GM18867 (cell line): ENCODE measurements around the gene SLC17A7.
"Not testable (repeated sequence)": the region's sequence is repeated elsewhere in the genome, so short reads cannot be mapped to it uniquely, and the experiment has no call there.

Source experiments
- ATAC-seq: cut with Tn5 transposase; IDR thresholded peaks from one replicate; pipeline ENCODE4 v1.9.1; 2021; ENCODE audit warnings: mild to moderate bottlenecking, moderate library complexity; ENCODE audit not compliant: unreplicated experiment

The SLC17A7 gene

GRCh38 chr19:49441210-49441959 lies at the start of gene SLC17A7:
SLC17A7 (minus strand) TSS chr19:49441527; CDS start chr19:49441379, 148 bp downstream.
- ATAC-seq, result no peak

DNA sequence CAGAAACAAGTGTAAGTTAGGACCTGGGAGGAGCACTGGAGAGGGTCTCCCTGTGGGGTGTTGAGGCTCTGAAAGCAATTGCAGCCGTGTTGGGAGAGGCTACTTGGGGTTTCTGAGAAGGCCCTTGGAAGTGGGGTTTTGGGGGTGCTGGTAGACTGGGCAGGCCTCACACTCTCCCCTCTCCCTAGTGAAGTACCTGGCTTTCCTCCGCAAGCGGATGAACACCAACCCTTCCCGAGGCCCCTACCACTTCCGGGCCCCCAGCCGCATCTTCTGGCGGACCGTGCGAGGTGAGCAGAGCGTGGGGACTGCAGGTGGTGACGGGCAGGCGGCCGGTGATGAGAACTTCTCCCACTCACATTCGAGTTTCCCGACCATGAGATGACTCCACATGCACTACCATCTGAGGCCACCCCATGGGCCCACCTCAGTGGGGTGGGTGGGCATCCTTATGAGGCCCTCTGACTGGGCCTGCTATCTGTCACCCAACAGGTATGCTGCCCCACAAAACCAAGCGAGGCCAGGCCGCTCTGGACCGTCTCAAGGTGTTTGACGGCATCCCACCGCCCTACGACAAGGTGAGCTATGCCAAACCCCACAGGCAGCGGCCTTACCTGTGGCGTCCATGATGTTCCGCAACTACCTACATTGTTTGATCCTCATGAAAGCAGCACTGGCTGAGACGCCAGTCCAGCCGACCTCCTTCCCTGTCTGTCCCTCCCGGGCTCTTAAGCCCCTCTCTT lies 49.1 kb upstream of the SLC17A7 start:
- no peak for ATAC-seq

- no peak for ATAC-seq
These were observed 48.4 kb upstream of the SLC17A7 start for GRCh38 chr19:49489601-49490167.

GRCh38 chr19:49488863-49489537 lies 47.7 kb upstream of the SLC17A7 start:
- no peak for ATAC-seq

GRCh38 chr19:49488046-49488862 lies 46.9 kb upstream of the SLC17A7 start:
- no peak for ATAC-seq

GRCh38 chr19:49487277-49488045 lies 46.1 kb upstream of the SLC17A7 start, which contains the start of gene RPL13A:
RPL13A (plus strand) TSS chr19:49487608; CDS start chr19:49487630, 22 bp downstream.
- peak; percentile 85 for ATAC-seq

DNA sequence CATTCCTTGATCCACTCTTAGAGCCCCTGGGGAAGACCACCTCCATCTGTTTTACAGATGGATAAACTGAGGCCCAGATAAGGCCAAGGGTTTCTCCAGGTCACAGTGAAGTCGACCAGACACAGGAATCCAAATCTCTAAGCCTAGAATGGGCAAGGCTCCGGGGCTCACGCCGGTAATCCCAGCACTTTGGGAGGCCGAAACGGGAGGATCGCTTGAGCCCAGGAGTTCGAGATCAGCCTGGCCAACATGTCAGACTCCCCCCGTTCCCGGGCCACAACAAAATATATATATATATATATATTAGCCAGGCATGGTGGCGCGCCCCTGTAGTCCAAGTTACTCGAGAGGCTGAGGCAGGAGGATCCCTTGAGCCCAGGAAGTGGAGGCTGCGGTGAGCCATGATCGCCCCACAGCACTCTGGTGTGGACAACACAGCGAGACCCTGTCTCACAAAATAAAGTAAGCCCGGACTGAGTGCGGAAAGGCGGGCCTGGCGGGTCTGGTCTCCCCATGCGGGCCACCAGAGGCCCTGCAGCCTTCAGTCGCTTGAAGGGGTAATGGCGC lies 45.5 kb upstream of the SLC17A7 start:
- ATAC-seq, result no peak

GRCh38 chr19:49486232-49486631 lies 44.9 kb upstream of the SLC17A7 start:
- no peak for ATAC-seq

DNA sequence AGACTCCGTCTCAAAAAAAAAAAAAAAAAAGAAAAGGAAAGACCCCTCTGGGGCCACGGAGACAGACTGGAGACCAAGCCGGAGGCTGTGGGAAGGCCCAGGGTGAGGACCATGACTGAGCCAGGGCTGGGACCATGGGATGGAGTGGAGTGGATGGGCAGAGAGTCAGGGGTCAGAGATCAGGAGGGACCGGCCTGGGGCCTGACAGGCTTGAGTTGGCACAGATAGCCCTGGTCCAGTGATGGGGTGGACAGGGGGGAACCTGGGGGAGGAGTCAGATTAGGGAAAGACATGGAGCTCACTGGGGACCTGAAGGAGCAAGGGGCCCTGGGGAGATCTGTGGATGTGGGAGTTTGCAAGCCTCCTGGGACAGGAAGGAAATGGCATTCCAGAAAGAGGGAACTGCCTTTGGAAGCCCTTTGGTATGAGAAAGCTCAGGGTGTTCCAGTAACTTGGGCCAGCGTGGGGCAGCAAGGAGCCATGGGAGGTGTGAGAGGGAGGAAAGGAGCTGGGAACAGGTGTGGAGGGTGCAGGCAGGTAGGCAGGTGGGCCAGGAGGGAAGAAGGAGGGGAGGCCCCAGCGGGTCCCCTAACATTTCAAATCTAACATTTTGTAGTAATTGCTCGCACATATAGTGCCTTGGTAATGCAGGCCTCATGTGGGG lies 39.8 kb upstream of the SLC17A7 start:
- ATAC-seq, result no peak

DNA sequence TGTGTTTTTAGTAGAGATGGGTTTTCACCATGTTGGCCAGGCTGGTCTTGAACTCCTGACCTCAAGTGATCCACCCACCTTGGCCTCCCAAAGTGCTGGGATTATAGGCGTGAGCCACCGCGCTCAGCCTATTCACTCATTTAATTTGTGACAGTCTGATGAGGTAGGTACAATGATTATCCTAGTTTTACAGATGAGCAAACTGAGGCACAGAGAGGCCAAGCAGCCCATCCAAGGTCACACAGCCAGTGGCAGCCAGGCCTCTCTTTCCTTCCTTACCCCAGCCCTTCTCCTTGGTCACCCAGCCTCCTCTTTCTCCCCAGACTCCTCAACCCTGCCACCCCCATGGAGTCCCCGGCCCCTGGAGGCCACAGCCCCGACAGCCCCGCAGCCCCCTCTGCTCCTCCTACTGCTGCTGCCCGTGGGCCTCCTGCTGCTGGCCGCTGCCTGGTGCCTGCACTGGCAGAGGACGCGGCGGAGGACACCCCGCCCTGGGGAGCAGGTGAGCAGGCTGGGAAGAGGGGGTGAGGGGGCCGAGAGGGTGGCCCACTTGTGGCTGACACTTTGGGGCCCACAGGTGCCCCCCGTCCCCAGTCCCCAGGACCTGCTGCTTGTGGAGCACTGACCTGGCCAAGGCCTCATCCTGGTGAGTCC lies 38.8 kb upstream of the SLC17A7 start:
- ATAC-seq, result no peak

GRCh38 chr19:49475995-49476880 lies 34.9 kb upstream of the SLC17A7 start:
- ATAC-seq, result no peak

- no peak for ATAC-seq
These were observed 34.0 kb upstream of the SLC17A7 start for GRCh38 chr19:49475191-49475917.

- ATAC-seq, result peak; percentile 2
These were observed 33.2 kb upstream of the SLC17A7 start for GRCh38 chr19:49474542-49474924.

DNA sequence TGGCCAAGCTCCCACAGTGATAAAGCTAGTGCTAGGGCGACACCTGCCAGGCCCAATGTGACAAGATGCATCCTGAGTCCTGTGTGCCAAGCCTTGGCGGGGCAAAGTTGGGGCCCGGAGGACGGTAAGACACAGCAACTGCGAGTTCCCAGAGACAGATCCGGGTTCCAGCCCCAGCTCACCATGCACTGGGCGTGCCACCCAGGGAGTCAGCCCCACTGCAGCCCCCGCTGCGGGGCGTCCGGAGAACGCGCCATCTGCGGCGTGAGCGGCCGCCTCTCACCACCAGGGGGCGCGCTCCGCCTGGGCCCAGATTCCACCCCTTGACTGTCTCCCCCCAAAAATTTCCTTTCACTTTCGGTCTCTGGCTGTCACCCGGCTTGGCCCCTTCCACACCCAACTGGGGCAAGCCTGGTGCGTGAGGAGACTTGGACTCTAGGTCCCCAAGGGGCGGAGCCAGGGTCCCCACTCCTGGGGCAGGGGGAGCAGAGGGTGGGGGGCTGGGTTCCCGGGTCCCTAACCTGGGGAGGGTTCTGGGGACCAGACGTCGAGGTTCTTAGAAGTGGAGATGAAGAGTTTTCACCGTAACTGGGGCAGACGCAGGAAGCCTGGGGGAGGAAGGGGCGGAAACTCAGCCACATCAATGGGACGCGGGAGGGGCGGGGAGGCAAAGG lies 32.7 kb upstream of the SLC17A7 start, which contains the start of gene FLT3LG:
Gene FLT3LG, plus strand, starts transcription at position 348 of the 674 bp plus-strand sequence. CDS start 425 bp downstream, outside the sequence.
- peak; percentile 61 for ATAC-seq

GRCh38 chr19:49473501-49473867 lies 32.2 kb upstream of the SLC17A7 start:
- ATAC-seq, result not testable (repeated sequence)

DNA sequence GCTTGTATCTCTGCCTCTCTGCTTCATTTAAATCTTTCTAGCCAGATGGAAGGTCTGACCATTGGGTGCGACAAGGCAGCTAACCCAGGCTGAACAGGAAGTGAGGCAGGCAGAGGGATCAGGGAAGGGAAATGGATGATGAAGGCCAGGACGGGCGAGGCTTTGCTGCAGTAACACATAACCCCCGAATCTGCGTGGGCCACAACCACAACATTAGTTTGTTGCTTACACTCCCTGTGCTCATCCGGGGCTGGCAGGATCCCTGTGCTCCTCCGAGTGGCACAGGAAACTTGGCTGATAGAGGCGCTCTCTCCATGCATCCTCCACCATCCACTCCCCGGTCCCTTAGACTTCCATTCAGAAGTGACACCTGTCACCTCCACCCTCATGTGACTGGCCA lies 31.6 kb upstream of the SLC17A7 start:
- no peak for ATAC-seq
